ENCODE results near the gene TMEM63C.

Gene TMEM63C

DNA sequence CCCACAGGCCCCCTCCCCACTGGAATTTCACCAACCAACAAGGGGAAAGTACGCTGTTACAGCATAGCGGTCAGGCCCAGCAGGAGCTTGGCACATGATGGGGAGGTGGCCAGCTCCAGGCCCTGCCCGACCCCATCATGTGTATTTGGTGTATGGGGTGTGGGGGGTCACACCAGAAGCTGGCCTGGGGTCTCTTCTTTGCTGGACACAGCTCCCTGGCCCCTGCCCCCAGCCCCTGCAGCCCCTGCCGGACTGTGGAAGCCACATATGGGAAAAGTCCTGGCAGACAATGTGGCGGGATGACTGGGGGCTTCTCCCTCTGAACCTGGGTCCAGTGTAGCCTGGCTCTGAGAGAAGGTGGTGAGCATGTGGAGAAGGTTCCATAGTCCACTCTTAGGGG lies 77.0 kb downstream of the TMEM63C start:
- no peaks in the 10 kb centered on the region for H3K27me3 ChIP-seq (replicated peaks; ENCODE audit: insufficient read depth, low read length)
- no peak overlapping the region for H3K27ac ChIP-seq (ENCODE audit: low read length)
- no peak for TF ChIP-seq EZH2 (optimal IDR thresholded peaks at IDR 0.05; ENCODE audit: low read depth, low read length)
- no peak for TF ChIP-seq EZH2phosphoT487 (IDR thresholded peaks at IDR 0.05; ENCODE audit: low read length)
- TF ChIP-seq, protein P1, sequence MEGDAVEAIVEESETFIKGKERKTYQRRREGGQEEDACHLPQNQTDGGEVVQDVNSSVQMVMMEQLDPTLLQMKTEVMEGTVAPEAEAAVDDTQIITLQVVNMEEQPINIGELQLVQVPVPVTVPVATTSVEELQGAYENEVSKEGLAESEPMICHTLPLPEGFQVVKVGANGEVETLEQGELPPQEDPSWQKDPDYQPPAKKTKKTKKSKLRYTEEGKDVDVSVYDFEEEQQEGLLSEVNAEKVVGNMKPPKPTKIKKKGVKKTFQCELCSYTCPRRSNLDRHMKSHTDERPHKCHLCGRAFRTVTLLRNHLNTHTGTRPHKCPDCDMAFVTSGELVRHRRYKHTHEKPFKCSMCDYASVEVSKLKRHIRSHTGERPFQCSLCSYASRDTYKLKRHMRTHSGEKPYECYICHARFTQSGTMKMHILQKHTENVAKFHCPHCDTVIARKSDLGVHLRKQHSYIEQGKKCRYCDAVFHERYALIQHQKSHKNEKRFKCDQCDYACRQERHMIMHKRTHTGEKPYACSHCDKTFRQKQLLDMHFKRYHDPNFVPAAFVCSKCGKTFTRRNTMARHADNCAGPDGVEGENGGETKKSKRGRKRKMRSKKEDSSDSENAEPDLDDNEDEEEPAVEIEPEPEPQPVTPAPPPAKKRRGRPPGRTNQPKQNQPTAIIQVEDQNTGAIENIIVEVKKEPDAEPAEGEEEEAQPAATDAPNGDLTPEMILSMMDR (IDR thresholded peaks at IDR 0.05; ENCODE audit: low read length) = no peak
- no peak overlapping the region for H3K4me3 ChIP-seq (ENCODE audit: low read length)
- no peaks in the 10 kb centered on the region for H3K9me2 ChIP-seq (replicated peaks; ENCODE audit: insufficient read depth, low read length)
- no peaks in the 10 kb centered on the region for H3K9me3 ChIP-seq (replicated peaks; ENCODE audit: insufficient read depth, low read length)
- no peaks in the 10 kb centered on the region for H4K20me1 ChIP-seq (ENCODE audit: insufficient read depth, low read length)
- no peak overlapping the region for H3K9ac ChIP-seq (ENCODE audit: low read length)
- no peak overlapping the region for H2AFZ ChIP-seq (ENCODE audit: low read length)
- DNase-seq = no peak
- no peaks in the 10 kb centered on the region for H3K36me3 ChIP-seq (replicated peaks; ENCODE audit: insufficient read depth, low read length)
- no peaks in the 10 kb centered on the region for H3K4me1 ChIP-seq (ENCODE audit: low read length)
- H3F3A ChIP-seq (ENCODE audit: insufficient read depth, low read length) = no peaks in the 10 kb centered on the region
- H3K79me2 ChIP-seq (ENCODE audit: low read length) = no peaks in the 10 kb centered on the region
- no peak overlapping the region for H3K4me2 ChIP-seq (ENCODE audit: low read depth, low read length)

DNA sequence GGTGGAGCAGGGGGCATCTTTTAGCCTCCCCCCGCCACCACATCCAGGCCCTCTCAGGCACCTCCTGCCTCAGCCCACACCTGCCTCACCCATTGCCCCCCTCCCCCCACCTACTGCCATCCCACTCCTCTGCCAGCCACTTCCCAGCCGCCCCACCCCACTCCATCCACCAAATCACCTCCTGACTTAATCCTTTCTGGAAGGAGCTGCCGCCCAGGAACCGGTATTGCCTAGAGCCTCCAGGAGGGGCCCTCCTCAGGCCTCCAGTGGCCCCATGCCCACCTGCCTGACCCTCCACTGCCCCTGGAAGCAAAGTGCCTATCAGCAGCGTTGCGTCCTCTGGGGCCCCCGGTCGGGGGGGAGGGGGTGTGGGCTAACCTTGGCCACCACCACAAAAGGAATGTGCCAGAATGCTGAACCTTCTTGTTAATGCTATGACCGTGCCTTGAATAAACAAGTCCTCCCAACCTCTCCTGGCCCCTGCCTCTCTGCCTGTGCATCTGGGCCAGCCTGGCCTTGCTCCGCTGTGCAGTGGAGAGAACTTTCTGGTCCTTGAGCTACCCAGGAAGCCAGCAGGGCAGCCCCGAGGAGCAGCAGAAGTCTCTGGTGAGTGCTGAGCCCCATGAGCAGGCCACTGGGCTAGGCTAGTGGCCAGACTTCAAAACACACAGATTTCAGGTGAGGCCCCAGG lies 77.6 kb downstream of the TMEM63C start:
- H3K79me2 ChIP-seq (ENCODE audit: low read length) = no peaks in the 10 kb centered on the region

DNA sequence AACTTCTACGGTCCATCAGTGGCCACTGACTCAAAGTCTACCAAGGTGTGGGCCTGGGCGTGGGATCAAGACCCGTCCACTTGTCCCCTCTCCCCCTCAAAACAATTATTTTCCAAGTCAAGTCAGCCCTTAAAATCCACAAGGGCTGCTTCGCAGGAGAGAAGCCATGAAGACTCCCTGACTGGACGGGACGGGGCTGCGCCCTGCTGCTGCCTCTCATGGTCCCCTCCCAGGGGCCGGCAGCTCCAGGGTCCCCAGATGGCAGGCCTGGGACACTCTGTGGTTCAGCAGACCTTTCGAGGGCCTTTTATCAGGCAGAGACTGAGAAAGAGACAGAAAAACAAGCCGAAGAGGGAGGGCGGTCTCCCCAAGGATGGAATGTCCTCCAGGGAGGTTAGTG lies 78.6 kb downstream of the TMEM63C start:
- H4K20me1 ChIP-seq (ENCODE audit: insufficient read depth, low read length) = no peaks in the 10 kb centered on the region
- no peaks in the 10 kb centered on the region for H3K9me2 ChIP-seq (replicated peaks; ENCODE audit: insufficient read depth, low read length)
- H3K9ac ChIP-seq (ENCODE audit: low read length) = no peak overlapping the region
- H3K27me3 ChIP-seq (replicated peaks; ENCODE audit: insufficient read depth, low read length) = no peaks in the 10 kb centered on the region
- H3K4me1 ChIP-seq (ENCODE audit: low read length) = no peaks in the 10 kb centered on the region
- no peaks in the 10 kb centered on the region for H3K36me3 ChIP-seq (replicated peaks; ENCODE audit: insufficient read depth, low read length)
- TF ChIP-seq EZH2 (optimal IDR thresholded peaks at IDR 0.05; ENCODE audit: low read depth, low read length) = no peak
- no peak for TF ChIP-seq EZH2phosphoT487 (IDR thresholded peaks at IDR 0.05; ENCODE audit: low read length)
- TF ChIP-seq, protein P1 (IDR thresholded peaks at IDR 0.05; ENCODE audit: low read length) = no peak
- no peaks in the 10 kb centered on the region for H3K79me2 ChIP-seq (ENCODE audit: low read length)
- H3K4me2 ChIP-seq (ENCODE audit: low read depth, low read length) = no peak overlapping the region
- no peaks in the 10 kb centered on the region for H3F3A ChIP-seq (ENCODE audit: insufficient read depth, low read length)
- H3K9me3 ChIP-seq (replicated peaks; ENCODE audit: insufficient read depth, low read length) = no peaks in the 10 kb centered on the region
- no peak for DNase-seq
- no peak overlapping the region for H2AFZ ChIP-seq (ENCODE audit: low read length)
- no peak overlapping the region for H3K27ac ChIP-seq (ENCODE audit: low read length)
- H3K4me3 ChIP-seq (ENCODE audit: low read length) = no peak overlapping the region

More for the DNA sequence above, 77.6 kb downstream of the TMEM63C start:
- H3K27me3 ChIP-seq (replicated peaks; ENCODE audit: insufficient read depth, low read length) = no peaks in the 10 kb centered on the region
- H3K27ac ChIP-seq (ENCODE audit: low read length) = no peak overlapping the region
- TF ChIP-seq, protein P1 (IDR thresholded peaks at IDR 0.05; ENCODE audit: low read length) = no peak
- TF ChIP-seq EZH2phosphoT487 (IDR thresholded peaks at IDR 0.05; ENCODE audit: low read length) = no peak
- TF ChIP-seq EZH2 (optimal IDR thresholded peaks at IDR 0.05; ENCODE audit: low read depth, low read length) = no peak
- H2AFZ ChIP-seq (ENCODE audit: low read length) = no peak overlapping the region
- no peaks in the 10 kb centered on the region for H3K36me3 ChIP-seq (replicated peaks; ENCODE audit: insufficient read depth, low read length)
- H3K9me2 ChIP-seq (replicated peaks; ENCODE audit: insufficient read depth, low read length) = no peaks in the 10 kb centered on the region
- no peaks in the 10 kb centered on the region for H3K4me1 ChIP-seq (ENCODE audit: low read length)
- no peak for DNase-seq
- H3K4me3 ChIP-seq (ENCODE audit: low read length) = no peak overlapping the region
- no peak overlapping the region for H3K4me2 ChIP-seq (ENCODE audit: low read depth, low read length)
- no peak overlapping the region for H3K9ac ChIP-seq (ENCODE audit: low read length)
- no peaks in the 10 kb centered on the region for H4K20me1 ChIP-seq (ENCODE audit: insufficient read depth, low read length)
- H3F3A ChIP-seq (ENCODE audit: insufficient read depth, low read length) = no peaks in the 10 kb centered on the region
- H3K9me3 ChIP-seq (replicated peaks; ENCODE audit: insufficient read depth, low read length) = no peaks in the 10 kb centered on the region

Measured in MM.1S (cell line).